Tibial artery (tissue), 4 donors: ENCODE results near the gene KCNK5.

Source experiments
- DNase-seq, 2 donors: peaks; one replicate each; pipeline ENCODE4 v3.0.0-alpha.2; 2019
- H3K27ac ChIP-seq, 2 donors: fragments of 200-600 bp; sonication (generic) in 1 of 2; 1 replicate in 1 of 2; 2 replicates in 1 of 2; pipeline ENCODE4 v1.5.1; 2018 to 2019; ENCODE audit warnings: mild to moderate bottlenecking in 1 of 2
- H3K27me3 ChIP-seq, 2 donors: fragments of 200-600 bp; sonication (generic) in 1 of 2; one replicate each; pipeline versions ENCODE4 v1.5.1 to v1.6.0; 2016 to 2019
- H3K36me3 ChIP-seq, 3 donors: fragments of 200-600 bp; sonication (generic) in 2 of 3; one replicate each; pipeline ENCODE4 v1.5.1; 2016 to 2019; ENCODE audit warnings: mild to moderate bottlenecking in 2 of 3
- H3K4me1 ChIP-seq, 4 donors: fragments of 200-600 bp; sonication (generic) in 2 of 4; 1 replicate in 3 of 4; 2 replicates in 1 of 4; pipeline ENCODE4 v1.5.1; 2016 to 2019
- H3K4me3 ChIP-seq, 2 donors: fragments of 200-600 bp; sonication (generic) in 1 of 2; 1 replicate in 1 of 2; 2 replicates in 1 of 2; pipeline ENCODE4 v1.5.1; 2018 to 2019; ENCODE audit warnings: mild to moderate bottlenecking in 2 of 2
- H3K9me3 ChIP-seq, 3 donors: fragments of 200-600 bp; sonication (generic) in 1 of 3; one replicate each; pipeline ENCODE4 v1.5.1; 2016 to 2019
- intact Hi-C: fragments of 100-400 bp; cut with DNase I; formaldehyde crosslinking; loops from one replicate; pipeline ENCODE4 v1.15.0; 2023; ENCODE audit warnings: low total_unique reads
- TF ChIP-seq, protein P1 (sequence below), 2 experiments: fragments of 200-600 bp in 1 of 2; fragments of 450-650 bp in 1 of 2; IDR thresholded peaks; one replicate each; pipeline ENCODE4 v1.5.1; 2017 to 2019; ENCODE audit warnings: antibody characterized with exemption in 2 of 2, mild to moderate bottlenecking in 1 of 2, moderate library complexity in 1 of 2

The KCNK5 gene

DNA sequence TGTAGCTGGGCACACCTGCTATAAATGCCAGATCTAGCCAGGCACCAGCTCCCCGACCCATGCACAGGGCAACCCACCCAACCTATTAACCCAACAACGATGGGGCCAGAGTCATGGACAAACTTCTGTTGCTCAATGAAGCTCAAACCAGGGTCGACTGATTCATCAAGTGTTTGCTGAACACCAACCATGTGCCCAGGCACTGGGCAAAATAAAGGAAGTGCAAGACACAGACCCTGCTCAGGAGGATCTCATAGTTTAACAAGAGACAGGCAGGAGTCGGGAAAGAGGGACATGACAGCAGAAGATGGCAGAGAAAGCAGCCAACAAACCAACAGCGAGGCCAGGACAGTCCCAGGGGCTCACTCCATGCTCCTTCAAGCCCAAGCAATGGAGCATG lies 18.8 kb downstream of the KCNK5 start:
- intact Hi-C loops, result no loop called here
- Histone ChIP-seq H3K4me1 (peaks cover 0 to 10% (median 7%) of the 10 kb centered on the region in 4 donors), H3K27ac (no peak overlapping the region), H3K27me3 (peaks cover 0 to 6% of the 10 kb centered on the region in 2 donors), H3K9me3 (no peaks in the 10 kb centered on the region), H3K4me3 (no peak overlapping the region), H3K36me3 (no peaks in the 10 kb centered on the region)
- TF ChIP-seq, protein P1, sequence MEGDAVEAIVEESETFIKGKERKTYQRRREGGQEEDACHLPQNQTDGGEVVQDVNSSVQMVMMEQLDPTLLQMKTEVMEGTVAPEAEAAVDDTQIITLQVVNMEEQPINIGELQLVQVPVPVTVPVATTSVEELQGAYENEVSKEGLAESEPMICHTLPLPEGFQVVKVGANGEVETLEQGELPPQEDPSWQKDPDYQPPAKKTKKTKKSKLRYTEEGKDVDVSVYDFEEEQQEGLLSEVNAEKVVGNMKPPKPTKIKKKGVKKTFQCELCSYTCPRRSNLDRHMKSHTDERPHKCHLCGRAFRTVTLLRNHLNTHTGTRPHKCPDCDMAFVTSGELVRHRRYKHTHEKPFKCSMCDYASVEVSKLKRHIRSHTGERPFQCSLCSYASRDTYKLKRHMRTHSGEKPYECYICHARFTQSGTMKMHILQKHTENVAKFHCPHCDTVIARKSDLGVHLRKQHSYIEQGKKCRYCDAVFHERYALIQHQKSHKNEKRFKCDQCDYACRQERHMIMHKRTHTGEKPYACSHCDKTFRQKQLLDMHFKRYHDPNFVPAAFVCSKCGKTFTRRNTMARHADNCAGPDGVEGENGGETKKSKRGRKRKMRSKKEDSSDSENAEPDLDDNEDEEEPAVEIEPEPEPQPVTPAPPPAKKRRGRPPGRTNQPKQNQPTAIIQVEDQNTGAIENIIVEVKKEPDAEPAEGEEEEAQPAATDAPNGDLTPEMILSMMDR (IDR thresholded peaks at IDR 0.05), result no peak
- no peak for DNase-seq

DNA sequence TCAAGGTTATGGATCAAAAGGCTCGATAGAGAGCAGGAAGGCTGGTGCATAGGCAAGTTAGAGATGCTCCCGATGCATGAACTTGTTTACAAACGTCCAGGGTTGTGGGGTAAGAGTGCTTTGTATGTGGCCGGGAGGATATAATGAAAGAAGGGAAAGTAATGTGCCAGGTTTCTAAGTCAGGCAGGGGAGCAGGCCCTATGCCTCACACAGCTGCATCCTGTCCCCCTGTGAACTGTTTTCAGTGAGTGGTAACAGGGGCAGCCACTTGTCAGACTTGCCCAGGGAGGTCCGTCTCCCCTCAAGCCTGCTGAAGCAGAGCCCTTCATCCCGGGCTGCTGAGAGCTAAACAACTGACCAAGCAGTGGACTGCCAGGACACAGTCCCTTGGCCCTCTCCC lies 19.4 kb downstream of the KCNK5 start:
- Histone ChIP-seq H3K27ac (no peak overlapping the region), H3K4me1 (peaks cover 0 to 4% (median 2%) of the 10 kb centered on the region in 4 donors)

DNA sequence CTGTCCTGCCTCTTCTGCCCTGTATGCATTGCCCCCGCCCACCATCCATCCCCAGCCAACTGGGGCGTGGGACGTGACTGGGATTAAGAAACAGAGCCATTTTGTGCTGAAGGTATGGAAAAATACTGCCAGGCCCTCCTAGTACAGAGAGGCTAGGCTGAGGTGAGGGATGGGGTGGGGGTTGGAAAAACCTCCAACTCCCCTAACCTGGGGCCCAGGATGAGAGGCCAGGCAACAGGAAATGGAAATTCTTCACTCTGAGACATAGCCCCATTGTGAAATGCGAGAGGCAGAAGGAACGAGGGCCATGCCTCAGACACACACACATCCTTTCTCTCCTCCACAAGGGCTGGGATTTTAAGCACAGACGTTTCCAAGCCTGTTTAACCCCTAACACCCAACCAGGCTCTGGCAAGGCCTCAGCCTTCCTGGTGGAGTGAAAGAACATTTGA lies 19.9 kb downstream of the KCNK5 start:
- no peaks in the 10 kb centered on the region for H3K4me1 ChIP-seq
- H3K27ac ChIP-seq, result no peak overlapping the region
- peaks cover 0 to 6% of the 10 kb centered on the region in 2 donors for H3K27me3 ChIP-seq

More for the DNA sequence above, 19.4 kb downstream of the KCNK5 start:
- intact Hi-C loops, result no loop called here
- TF ChIP-seq, protein P1 (IDR thresholded peaks at IDR 0.05), result no peak
- Histone ChIP-seq H3K36me3 (no peaks in the 10 kb centered on the region), H3K27me3 (peaks cover 0 to 6% of the 10 kb centered on the region in 2 donors), H3K9me3 (no peaks in the 10 kb centered on the region), H3K4me3 (no peak overlapping the region)
- DNase-seq, result no peak

DNA sequence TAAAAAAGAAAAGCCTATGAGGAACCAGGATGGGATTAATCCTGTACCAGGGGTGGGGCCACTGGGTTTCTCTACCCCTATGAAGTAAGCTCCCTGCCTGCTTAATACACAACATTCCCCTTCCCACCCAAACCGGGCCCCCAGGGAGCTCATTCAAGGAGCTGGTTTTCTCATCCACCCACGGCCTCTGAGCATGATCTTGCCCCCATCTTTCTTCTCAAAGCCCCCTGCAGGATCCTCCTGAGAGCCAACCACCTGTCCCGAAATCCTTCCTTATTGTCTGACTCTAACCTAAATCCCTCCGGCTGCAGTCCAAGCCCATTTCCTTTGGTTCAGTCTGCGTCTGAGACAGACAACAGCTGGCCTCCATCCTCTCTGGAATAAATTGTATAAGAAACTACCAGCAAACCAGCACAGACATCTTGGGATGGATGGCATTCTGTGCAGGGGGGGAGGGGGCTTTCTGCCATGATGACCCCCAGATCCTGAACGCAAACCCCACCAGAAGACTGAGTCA lies 21.0 kb downstream of the KCNK5 start:
- H3K36me3 ChIP-seq, result no peaks in the 10 kb centered on the region
- intact Hi-C loops, result no loop called here
- H3K27ac ChIP-seq, result no peak overlapping the region
- H3K4me1 ChIP-seq, result no peaks in the 10 kb centered on the region
- TF ChIP-seq, protein P1 (IDR thresholded peaks at IDR 0.05), result no peak
- no peak overlapping the region for H3K4me3 ChIP-seq
- peaks cover 0 to 6% of the 10 kb centered on the region in 2 donors for H3K27me3 ChIP-seq
- DNase-seq, result no peak
- no peaks in the 10 kb centered on the region for H3K9me3 ChIP-seq

More for the DNA sequence above, 19.9 kb downstream of the KCNK5 start:
- no peaks in the 10 kb centered on the region for H3K36me3 ChIP-seq
- TF ChIP-seq, protein P1 (IDR thresholded peaks at IDR 0.05), result no peak
- DNase-seq, result no peak
- no peaks in the 10 kb centered on the region for H3K9me3 ChIP-seq
- H3K4me3 ChIP-seq, result no peak overlapping the region
- intact Hi-C loops, result no loop called here

DNA sequence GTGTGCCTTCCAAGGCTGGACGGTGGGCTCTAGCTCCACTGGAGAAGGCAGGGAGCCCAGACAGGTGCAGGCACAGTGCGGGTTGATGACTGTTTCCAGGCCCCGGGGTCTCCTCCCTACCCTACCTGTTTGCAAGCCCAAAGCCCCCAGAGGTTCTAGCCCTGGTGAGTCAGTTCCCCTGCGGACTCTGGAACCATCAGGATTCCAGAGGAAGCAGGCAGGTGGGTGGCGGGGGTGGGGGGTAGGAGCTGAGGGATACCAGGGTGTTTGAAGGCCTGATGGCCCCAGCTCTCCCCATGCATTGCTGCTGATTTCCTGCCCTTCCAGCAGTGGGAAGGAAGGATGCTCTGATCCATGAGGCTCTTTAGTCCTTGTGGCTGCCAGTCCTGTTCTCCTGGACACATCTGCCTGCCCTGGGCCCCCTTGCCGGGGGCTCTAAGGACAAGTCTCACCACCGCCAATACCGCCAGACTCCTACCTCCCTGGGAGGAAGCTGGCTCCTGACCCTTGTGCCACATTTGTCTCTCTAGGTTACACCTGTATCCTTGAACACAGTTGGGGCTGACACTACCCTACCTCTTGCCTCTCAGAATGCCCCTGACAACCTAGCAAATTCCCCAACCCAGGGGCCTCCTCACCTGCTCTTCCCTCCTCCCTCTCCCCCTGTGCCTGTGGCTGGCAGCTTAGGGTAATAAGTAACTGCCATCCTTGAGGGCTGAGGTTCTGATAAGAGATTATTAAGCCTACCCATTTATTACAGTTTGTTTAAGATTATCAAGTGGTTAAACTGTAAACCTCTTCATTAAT lies 21.7 kb downstream of the KCNK5 start:
- no peak overlapping the region for H3K27ac ChIP-seq
- no peaks in the 10 kb centered on the region for H3K4me1 ChIP-seq
- TF ChIP-seq, protein P1 (IDR thresholded peaks at IDR 0.05), result no peak
- no peak for DNase-seq
- H3K9me3 ChIP-seq, result no peaks in the 10 kb centered on the region
- peaks cover 0 to 6% of the 10 kb centered on the region in 2 donors for H3K27me3 ChIP-seq
- intact Hi-C loops, result no loop called here
- no peaks in the 10 kb centered on the region for H3K36me3 ChIP-seq
- H3K4me3 ChIP-seq, result no peak overlapping the region
